ENCODE measurements around the gene KCP. TPM values are rescaled to one million over a fixed set of nuclear protein-coding genes. Genes with fewer than 3 reads are reported as not detected.

The KCP gene
- total and polyA plus RNA-seq, 2 donors (not counting 1 experiment from before 2014, with no cell fraction given), result 2.3 to 3.8 TPM

- 42% methylated on average over 18 of the region's 19 CpGs for WGBS (ENCODE audit: insufficient coverage)
- ChIA-PET CTCF (interaction anchor here (0.6 to 2.6 kb wide), 39 partner anchors 9 to 465 kb away, joined by 3 to 21 read pairs (median 4); partner anchors contain the start of genes ATP6V1F, GARIN1A, IRF5 and METTL2B), POLR2A (interaction anchor here (1.4 to 2.0 kb wide), 2 partner anchors 10 to 21 kb away, joined by 3 to 6 read pairs; partner anchors contain the start of gene ATP6V1F)
- Histone ChIP-seq H3K4me2 (replicated peaks; ENCODE audit: low read depth, low read length, poor library complexity, severe bottlenecking) (peak overlapping the region; percentile 55), H2AFZ (ENCODE audit: insufficient read depth, low read depth, low read length, poor library complexity, severe bottlenecking) (peak overlapping the region; percentile 61), H3K27ac (ENCODE audit: low read length in 2 of 2) (no peak overlapping the region), H3K9me3 (ENCODE audit: control extremely low read depth in 1 of 3, control insufficient read depth in 2 of 3, insufficient read depth in 1 of 3, low read length in 2 of 3) (no peaks in the 10 kb centered on the region), H3K36me3 (replicated peaks in 1 of 2; ENCODE audit: control extremely low read depth in 1 of 2, control insufficient read depth in 1 of 2, extremely low read depth in 1 of 2, insufficient read depth in 2 of 2, low read length in 1 of 2) (no peaks in the 10 kb centered on the region), H3K9ac (ENCODE audit: low read length) (peak overlapping the region; percentile 45), H3K4me3 (ENCODE audit: control extremely low read depth in 1 of 5, extremely low read depth in 1 of 5, insufficient read depth in 1 of 5, low read depth in 2 of 5, low read length in 4 of 5) (peak overlapping the region in 4 of 5 experiments; percentile 33 to 59 (median 40)), H3K79me2 (ENCODE audit: control insufficient read depth, insufficient read depth, low read length) (no peaks in the 10 kb centered on the region), H4K20me1 (ENCODE audit: control insufficient read depth, insufficient read depth, low read length, poor library complexity, severe bottlenecking) (no peaks in the 10 kb centered on the region), H3K27me3 (replicated peaks in 1 of 4; ENCODE audit: control extremely low read depth in 1 of 4, control insufficient read depth in 3 of 4, insufficient read depth in 4 of 4, low read length in 3 of 4) (peaks cover 0 to 18% (median 3%) of the 10 kb centered on the region in 4 experiments), H3K4me1 (ENCODE audit: control insufficient read depth in 2 of 2, insufficient read depth in 2 of 2, low read length in 2 of 2) (peaks cover 0 to 6% of the 10 kb centered on the region in 2 donors)
- TF ChIP-seq EZH2 (IDR thresholded peaks at IDR 0.05; ENCODE audit: borderline replicate concordance, insufficient read depth, low read depth, low read length, poor library complexity, severe bottlenecking) (no peak), CTCF (IDR thresholded peaks at IDR 0.05) (peak; percentile 97)
- peaks cover 3% of the 10 kb centered on the region for H3K4me1 Mint-ChIP-seq
- ATAC-seq (ENCODE audit: low read depth) (peak; percentile 88), DNase-seq (peak; percentile 87)
- H3K9me3 Mint-ChIP-seq (ENCODE audit: insufficient read depth), result no peaks in the 10 kb centered on the region
- H3K27ac Mint-ChIP-seq, result peak overlapping the region; percentile 53
- intact Hi-C loops (cut with micrococcal nuclease), result loop anchor here (1.0 kb wide), 3 partner anchors 42 to 275 kb away; partner anchors contain the start of gene CCDC136
- H3K27me3 Mint-ChIP-seq, result peaks cover 4% of the 10 kb centered on the region
- peak overlapping the region; percentile 44 for H3K4me3 Mint-ChIP-seq
These were observed 26.7 kb downstream of the KCP start for GRCh38 chr7:128883622-128884448.
